GM12878 (cell line): ENCODE measurements around the gene PLEKHM3. TPM values are rescaled to one million over a fixed set of nuclear protein-coding genes. Genes with fewer than 3 reads are reported as not detected.

ENCODE experiments used
- ASH2L ChIP-seq: fragments of 300-600, 200-600 bp; sonication (generic); IDR thresholded peaks from 2 replicates; pipeline ENCODE4 v1.6.1; 2017; ENCODE audit warnings: low read depth, mild to moderate bottlenecking, borderline replicate concordance
- BCL11A ChIP-seq: IDR thresholded peaks from 2 replicates; pipeline ENCODE4 v1.6.1; 2011; ENCODE audit warnings: low read depth, low read length
- CBX3 ChIP-seq: fragments of 200-600 bp; sonication (generic); IDR thresholded peaks from 2 replicates; pipeline ENCODE4 v1.6.1; 2016; ENCODE audit warnings: low read depth, borderline replicate concordance
- CEBPB ChIP-seq, 2 experiments: fragments of 150-350 bp in 1 of 2; IDR thresholded peaks; 2 replicates each; pipeline ENCODE4 v1.6.1; 2012 to 2014; ENCODE audit warnings: low read depth in 2 of 2, low read length in 2 of 2, borderline replicate concordance in 1 of 2, inconsistent platforms in 1 of 2
- JUNB ChIP-seq: IDR thresholded peaks from 2 replicates; pipeline ENCODE4 v1.6.1; 2016; ENCODE audit warnings: antibody characterized with exemption, mild to moderate bottlenecking
- KAT2A ChIP-seq: conservative IDR thresholded peaks from 2 replicates; pipeline ENCODE4 v1.6.1; 2011; ENCODE audit warnings: low read depth, low read length; ENCODE audit not compliant: control insufficient read depth
- NBN ChIP-seq: fragments of 450-650 bp; IDR thresholded peaks from 2 replicates; pipeline ENCODE4 v1.6.1; 2016
- PAX8 ChIP-seq: fragments of 450-650 bp; IDR thresholded peaks from 2 replicates; pipeline ENCODE4 v1.6.1; 2017; ENCODE audit warnings: mild to moderate bottlenecking, moderate library complexity
- RBBP5 ChIP-seq: fragments of 200-600 bp; sonication (generic); conservative IDR thresholded peaks from 2 replicates; pipeline ENCODE4 v1.6.1; 2016
- SIN3A ChIP-seq: IDR thresholded peaks from 2 replicates; pipeline ENCODE4 v1.6.1; 2012; ENCODE audit warnings: low read depth, low read length, improper control_type of control experiment
- SMAD1 ChIP-seq: fragments of 450-650 bp; IDR thresholded peaks from 2 replicates; pipeline ENCODE4 v1.6.1; 2018; ENCODE audit warnings: mild to moderate bottlenecking, low read depth; ENCODE audit not compliant: partially characterized antibody
- SREBF2 ChIP-seq: IDR thresholded peaks from 2 replicates; pipeline ENCODE4 v1.6.1; 2012; ENCODE audit warnings: mild to moderate bottlenecking, low read length
- TCF12 ChIP-seq: IDR thresholded peaks from 2 replicates; pipeline ENCODE4 v1.6.1; 2011; ENCODE audit warnings: low read depth, mild to moderate bottlenecking, low read length
- YBX1 ChIP-seq: fragments of 450-650 bp; IDR thresholded peaks from 2 replicates; pipeline ENCODE4 v1.6.1; 2016; ENCODE audit warnings: antibody characterized with exemption
- YY1 ChIP-seq: IDR thresholded peaks from 2 replicates; pipeline ENCODE4 v1.6.1; 2011; ENCODE audit warnings: low read depth, mild to moderate bottlenecking, low read length
- polyA plus RNA-seq, 11 experiments: library from polyadenylated mRNA; depleted of rRNA in 4 of 11; unstranded in 6 of 11; stranded (reverse) in 5 of 11; fragments of >200 nt; fragmentation: Nextera tagmentation in 4 of 11; fragmentation: Illumina TruSeq in 1 of 11; extraction: Ambion mirVana in 4 of 11; extraction: Trizol in 1 of 11; gene quantifications; 1 replicate in 1 of 11; 2 replicates in 10 of 11; pipeline versions ENCODE4 v1.2.1 to v1.2.3, GENCODE V29; 2011 to 2016; ENCODE audit warnings: inconsistent platforms in 2 of 11, missing spikeins in 2 of 11, low read depth in 1 of 11
- total RNA-seq, 4 experiments: library from RNA; depleted of rRNA in 3 of 4; stranded (reverse); fragments of >200 nt in 3 of 4; fragmentation: Illumina TruSeq in 1 of 4; extraction: Trizol in 1 of 4; gene quantifications; 2 replicates each; pipeline versions ENCODE4 v1.2.1 to v1.2.3, GENCODE V29; 2013 to 2021
- TF ChIP-seq, protein P1 (sequence below): fragments of 450-650 bp; IDR thresholded peaks from 2 replicates; pipeline ENCODE4 v1.6.1; 2017; ENCODE audit warnings: mild to moderate bottlenecking

Gene PLEKHM3
- total and polyA plus RNA-seq, 10 of the 15 experiments (the other 5 are each of a cell fraction or from before 2014, with no cell fraction given), result 1.4 to 5.6 (median 3.0) TPM

GRCh38 chr2:207869784-207870778 is 155.2 kb downstream of the PLEKHM3 start (continued):
- TF ChIP-seq SIN3A (no peak), CEBPB (IDR thresholded peaks at IDR 0.05; ENCODE audit: borderline replicate concordance in 1 of 2, low read depth in 2 of 2, low read length in 2 of 2) (no peak), PAX8 (no peak), CBX3 (no peak), SMAD1 (no peak), NBN (no peak), SREBF2 (no peak), YBX1 (no peak), BCL11A (no peak), JUNB (no peak), KAT2A (no peak), TCF12 (no peak), YY1 (no peak), ASH2L (no peak), RBBP5 (no peak)
- TF ChIP-seq, protein P1, sequence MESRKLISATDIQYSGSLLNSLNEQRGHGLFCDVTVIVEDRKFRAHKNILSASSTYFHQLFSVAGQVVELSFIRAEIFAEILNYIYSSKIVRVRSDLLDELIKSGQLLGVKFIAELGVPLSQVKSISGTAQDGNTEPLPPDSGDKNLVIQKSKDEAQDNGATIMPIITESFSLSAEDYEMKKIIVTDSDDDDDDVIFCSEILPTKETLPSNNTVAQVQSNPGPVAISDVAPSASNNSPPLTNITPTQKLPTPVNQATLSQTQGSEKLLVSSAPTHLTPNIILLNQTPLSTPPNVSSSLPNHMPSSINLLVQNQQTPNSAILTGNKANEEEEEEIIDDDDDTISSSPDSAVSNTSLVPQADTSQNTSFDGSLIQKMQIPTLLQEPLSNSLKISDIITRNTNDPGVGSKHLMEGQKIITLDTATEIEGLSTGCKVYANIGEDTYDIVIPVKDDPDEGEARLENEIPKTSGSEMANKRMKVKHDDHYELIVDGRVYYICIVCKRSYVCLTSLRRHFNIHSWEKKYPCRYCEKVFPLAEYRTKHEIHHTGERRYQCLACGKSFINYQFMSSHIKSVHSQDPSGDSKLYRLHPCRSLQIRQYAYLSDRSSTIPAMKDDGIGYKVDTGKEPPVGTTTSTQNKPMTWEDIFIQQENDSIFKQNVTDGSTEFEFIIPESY, result no peak
- TF ChIP-seq, all 136 proteins: peak for 11
